Right lobe of liver (tissue), 4 donors: Measurements from ENCODE around the gene EXD3.

Experiments
- CTCF ChIP-seq, 4 donors: fragments of 200-600 bp in 3 of 4; fragments of 450-650 bp in 1 of 4; IDR thresholded peaks; one replicate each; pipeline versions ENCODE4 v1.5.1 to v1.8.0; 2016 to 2022; ENCODE audit warnings: antibody characterized with exemption in 4 of 4, mild to moderate bottlenecking in 2 of 4
- POLR2A ChIP-seq: fragments of 450-650 bp; IDR thresholded peaks from one replicate; pipeline ENCODE4 v1.6.1; 2017; ENCODE audit warnings: antibody characterized with exemption, mild to moderate bottlenecking
- donor health status: DM: no; HTN: no; CAD: no.
- donor health status: DM: no; HTN: no; CAD: no.
- donor health status: DM: no; HTN: yes; CAD: no.

- TF ChIP-seq POLR2A (no peak), CTCF (IDR thresholded peaks at IDR 0.05) (no peak)
Observed at GRCh38 chr9:137429546-137429890, 6.6 kb upstream of the EXD3 start.
